MM.1S (cell line): ENCODE results near the gene GNL2.

ENCODE experiments used
- CTCF ChIP-seq: fragments of 300-600 bp; sonication (generic); IDR thresholded peaks from 2 replicates; pipeline ENCODE4 v1.5.1; 2016; ENCODE audit warnings: antibody characterized with exemption, low read length, mixed read lengths
- EZH2phosphoT487 ChIP-seq: fragments of 300-600 bp; sonication (generic); IDR thresholded peaks from 2 replicates; pipeline ENCODE4 v1.6.1; 2018; ENCODE audit warnings: antibody characterized with exemption, low read length

- no peak for TF ChIP-seq EZH2phosphoT487
- no peak for TF ChIP-seq CTCF
Measured at GRCh38 chr1:37557402-37557801, 38.3 kb downstream of the GNL2 start.
